HG03432 (cell line): Measurements from ENCODE around the gene MAGEA12.
"Not testable (repeated sequence)": the region's sequence is repeated elsewhere in the genome, so short reads cannot be mapped to it uniquely, and the experiment has no call there.

ENCODE experiments used
- ATAC-seq: cut with Tn5 transposase; IDR thresholded peaks from one replicate; pipeline ENCODE4 v1.9.1; 2021; ENCODE audit warnings: mild to moderate bottlenecking, moderate library complexity; ENCODE audit not compliant: unreplicated experiment

Gene MAGEA12

DNA sequence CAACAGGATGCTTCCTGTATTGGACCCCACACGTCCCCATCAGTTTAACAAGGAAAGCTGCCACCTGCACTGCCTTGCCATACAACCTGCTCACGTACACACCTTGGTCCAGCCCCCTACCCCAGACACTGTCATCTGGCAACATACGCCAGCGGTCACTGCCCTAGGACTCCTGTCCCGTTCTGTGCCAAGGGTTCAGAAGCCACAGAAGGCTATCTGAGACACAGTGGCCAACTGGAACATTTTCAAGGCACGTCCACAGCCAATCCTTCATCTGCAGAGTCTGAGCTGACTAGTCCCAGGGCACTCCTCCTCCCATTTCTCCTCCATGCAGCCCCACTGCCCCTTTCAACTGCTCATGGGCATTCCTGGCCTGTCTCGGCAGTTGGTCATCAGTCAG is 28.0 kb downstream of the MAGEA12 start:
- ATAC-seq: not testable (repeated sequence)

DNA sequence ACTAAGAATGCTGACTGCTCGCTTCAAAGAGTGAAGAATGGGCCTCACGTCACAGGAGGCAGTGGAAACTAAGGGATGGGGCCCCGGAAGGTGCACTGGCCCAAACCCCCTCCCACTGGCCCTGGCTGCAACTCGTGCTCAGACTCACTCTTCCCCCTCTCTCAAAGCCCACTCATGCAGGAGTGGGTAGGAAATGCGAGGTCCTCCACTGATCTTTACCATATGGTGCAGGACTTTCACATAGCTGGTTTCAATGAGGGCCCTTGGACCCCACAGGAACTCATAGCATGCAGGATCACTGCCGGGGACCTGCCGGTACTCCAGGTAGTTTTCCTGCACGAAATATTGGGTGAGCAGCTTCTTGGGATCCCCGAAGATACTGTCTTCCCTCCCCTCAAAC is 33.0 kb downstream of the MAGEA12 start:
- ATAC-seq: not testable (repeated sequence)

GRCh38 chrX:152769549-152770289 is 36.2 kb downstream of the MAGEA12 start, which contains the start of gene MAGEA6:
MAGEA6 (minus strand) TSS chrX:152769689; CDS start chrX:152767650, 2,039 bp downstream.
- ATAC-seq: not testable (repeated sequence)

DNA sequence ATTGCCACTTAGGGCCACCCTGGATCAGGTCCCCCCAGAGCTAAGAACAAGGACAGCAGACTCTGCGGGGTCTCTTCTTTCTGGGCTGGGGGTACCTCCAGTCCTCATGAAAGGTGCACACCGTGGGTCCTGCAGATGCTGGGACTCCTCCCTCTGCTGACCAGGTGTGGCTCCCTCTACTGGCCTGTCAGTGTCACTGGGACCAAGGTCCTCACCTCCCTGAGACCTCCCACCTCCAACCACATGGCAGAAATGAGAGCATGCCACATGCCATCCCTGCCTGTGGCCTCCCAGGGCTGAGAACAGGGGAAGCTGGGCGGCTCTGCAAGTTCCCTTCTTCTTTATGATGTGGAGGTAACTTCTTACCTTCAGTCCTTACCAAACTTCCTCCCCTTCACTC is 53.5 kb downstream of the MAGEA12 start:
- peak; percentile 88 for ATAC-seq
